ENCODE data around the gene SPP2. TPM values are rescaled to one million over a fixed set of nuclear protein-coding genes. Genes with fewer than 3 reads are reported as not detected.

SPP2 gene
- total and polyA plus RNA-seq, 2 donors (not counting 1 experiment from before 2014, with no cell fraction given): not detected

DNA sequence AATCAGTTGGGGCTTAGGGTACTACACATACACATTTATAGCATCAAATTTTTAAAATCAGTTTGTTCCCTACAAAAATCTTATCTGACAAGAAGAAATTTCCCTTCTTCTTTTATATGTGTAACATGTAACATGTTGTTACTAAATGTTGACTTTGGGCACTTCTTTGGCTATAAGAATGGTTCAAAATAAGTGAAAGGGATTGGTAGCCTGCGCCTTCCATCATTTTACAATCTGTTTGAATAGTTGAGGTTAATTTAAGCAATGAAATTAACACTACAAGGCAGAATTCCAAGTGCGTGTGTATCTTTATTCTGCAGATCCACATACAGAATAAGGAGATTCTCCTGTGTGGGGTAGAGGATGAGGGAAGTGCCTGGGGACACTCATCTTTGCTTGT, 30.2 kb upstream of the SPP2 start:
- DNase-seq (ENCODE audit: low read depth in 2 of 2): no peak
- no peak overlapping the region for H3K27ac ChIP-seq (ENCODE audit: insufficient read depth, low read length)
- H4K20me1 ChIP-seq (ENCODE audit: control insufficient read depth, extremely low read depth, insufficient read depth, low read length): no peaks in the 10 kb centered on the region
- H3K4me2 ChIP-seq (ENCODE audit: extremely low read depth, insufficient read depth, low read length): no peak overlapping the region
- H3K9me3 ChIP-seq (ENCODE audit: control insufficient read depth, insufficient read depth, low read depth, low read length): no peaks in the 10 kb centered on the region
- peaks cover 3% of the 10 kb centered on the region for H3K27me3 ChIP-seq (ENCODE audit: control insufficient read depth, insufficient read depth, low read length)
- TF ChIP-seq CTCF (conservative IDR thresholded peaks at IDR 0.05 in 1 of 2, IDR thresholded peaks at IDR 0.05 in 1 of 2; ENCODE audit: low read depth in 1 of 2, low read length in 2 of 2): no peak
- TF ChIP-seq EZH2 (IDR thresholded peaks at IDR 0.05; ENCODE audit: low read length, missing control alignments): no peak
- H3K36me3 ChIP-seq (ENCODE audit: control insufficient read depth, insufficient read depth, low read length): no peaks in the 10 kb centered on the region
- H3K79me2 ChIP-seq (ENCODE audit: control insufficient read depth, insufficient read depth, low read length): no peaks in the 10 kb centered on the region
- no peak overlapping the region for H3K4me3 ChIP-seq (replicated peaks in 1 of 4; ENCODE audit: control extremely low read depth in 1 of 4, insufficient read depth in 1 of 4, low read depth in 3 of 4, low read length in 4 of 4)
- H3K9ac ChIP-seq (ENCODE audit: insufficient read depth, low read length): no peak overlapping the region
- H3K4me1 ChIP-seq (ENCODE audit: control insufficient read depth, extremely low read depth, insufficient read depth, low read length): peaks cover 2% of the 10 kb centered on the region
- no peak overlapping the region for H2AFZ ChIP-seq (ENCODE audit: low read length)

DNA sequence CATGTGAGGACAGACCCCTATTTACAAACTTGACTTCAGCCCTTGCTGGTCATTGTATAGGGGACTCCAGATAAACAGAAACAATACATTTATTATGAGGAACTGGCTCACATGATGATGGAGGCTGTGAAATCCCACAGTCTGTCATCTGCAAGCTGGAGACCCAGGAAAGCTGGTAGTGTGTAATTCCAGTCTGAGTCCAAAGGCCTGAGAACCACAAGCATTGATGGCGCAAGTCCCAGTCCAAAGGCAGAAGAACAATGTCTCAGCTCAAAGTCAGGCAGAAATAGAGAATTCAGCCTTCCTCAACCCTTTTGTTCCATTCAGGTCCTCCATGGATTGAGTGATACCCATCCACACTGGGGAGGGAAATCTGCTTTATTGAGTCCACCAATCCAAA, 28.1 kb upstream of the SPP2 start:
- TF ChIP-seq EZH2 (IDR thresholded peaks at IDR 0.05; ENCODE audit: low read length, missing control alignments): no peak
- no peak for TF ChIP-seq CTCF (conservative IDR thresholded peaks at IDR 0.05 in 1 of 2, IDR thresholded peaks at IDR 0.05 in 1 of 2; ENCODE audit: low read depth in 1 of 2, low read length in 2 of 2)
- H3K9me3 ChIP-seq (ENCODE audit: control insufficient read depth, insufficient read depth, low read depth, low read length): no peaks in the 10 kb centered on the region
- no peak overlapping the region for H3K9ac ChIP-seq (ENCODE audit: insufficient read depth, low read length)
- H3K36me3 ChIP-seq (ENCODE audit: control insufficient read depth, insufficient read depth, low read length): no peaks in the 10 kb centered on the region
- no peak overlapping the region for H3K27ac ChIP-seq (ENCODE audit: insufficient read depth, low read length)
- peak in 1 of 2 donors; percentile 26 for DNase-seq (ENCODE audit: low read depth in 2 of 2)
- H3K4me3 ChIP-seq (replicated peaks in 1 of 4; ENCODE audit: control extremely low read depth in 1 of 4, insufficient read depth in 1 of 4, low read depth in 3 of 4, low read length in 4 of 4): no peak overlapping the region
- H4K20me1 ChIP-seq (ENCODE audit: control insufficient read depth, extremely low read depth, insufficient read depth, low read length): no peaks in the 10 kb centered on the region
- peaks cover 2% of the 10 kb centered on the region for H3K4me1 ChIP-seq (ENCODE audit: control insufficient read depth, extremely low read depth, insufficient read depth, low read length)
- H2AFZ ChIP-seq (ENCODE audit: low read length): no peak overlapping the region
- H3K27me3 ChIP-seq (ENCODE audit: control insufficient read depth, insufficient read depth, low read length): no peaks in the 10 kb centered on the region
- no peak overlapping the region for H3K4me2 ChIP-seq (ENCODE audit: extremely low read depth, insufficient read depth, low read length)
- H3K79me2 ChIP-seq (ENCODE audit: control insufficient read depth, insufficient read depth, low read length): no peaks in the 10 kb centered on the region

DNA sequence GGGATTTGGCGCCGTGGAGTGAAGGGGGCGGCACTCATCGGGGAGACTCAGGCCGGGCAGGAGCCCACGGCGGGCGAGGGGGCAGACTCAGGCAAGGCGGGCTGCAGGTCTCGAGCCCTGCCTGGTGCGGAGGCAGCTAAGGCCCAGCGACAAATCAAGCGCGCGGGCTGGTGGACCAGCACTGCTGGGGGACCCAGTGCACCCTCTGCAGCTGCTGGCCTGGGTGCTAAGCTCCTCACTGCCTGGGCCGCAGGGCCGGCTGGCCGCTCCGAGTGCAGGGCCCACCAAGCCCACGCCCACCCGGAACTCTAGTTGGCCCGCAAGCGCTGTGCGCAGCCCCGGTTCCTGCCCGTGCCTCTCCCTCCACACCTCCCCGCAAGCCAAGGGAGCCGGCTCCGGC, 26.2 kb upstream of the SPP2 start:
- no peaks in the 10 kb centered on the region for H3K27me3 ChIP-seq (ENCODE audit: control insufficient read depth, insufficient read depth, low read length)
- H3K9me3 ChIP-seq (ENCODE audit: control insufficient read depth, insufficient read depth, low read depth, low read length): no peaks in the 10 kb centered on the region
- no peak overlapping the region for H3K27ac ChIP-seq (ENCODE audit: insufficient read depth, low read length)
- no peak overlapping the region for H3K4me2 ChIP-seq (ENCODE audit: extremely low read depth, insufficient read depth, low read length)
- H3K4me1 ChIP-seq (ENCODE audit: control insufficient read depth, extremely low read depth, insufficient read depth, low read length): peaks cover 2% of the 10 kb centered on the region
- H4K20me1 ChIP-seq (ENCODE audit: control insufficient read depth, extremely low read depth, insufficient read depth, low read length): no peaks in the 10 kb centered on the region
- no peak for TF ChIP-seq CTCF (conservative IDR thresholded peaks at IDR 0.05 in 1 of 2, IDR thresholded peaks at IDR 0.05 in 1 of 2; ENCODE audit: low read depth in 1 of 2, low read length in 2 of 2)
- H3K9ac ChIP-seq (ENCODE audit: insufficient read depth, low read length): no peak overlapping the region
- H3K4me3 ChIP-seq (replicated peaks in 1 of 4; ENCODE audit: control extremely low read depth in 1 of 4, insufficient read depth in 1 of 4, low read depth in 3 of 4, low read length in 4 of 4): no peak overlapping the region
- H2AFZ ChIP-seq (ENCODE audit: low read length): no peak overlapping the region
- no peaks in the 10 kb centered on the region for H3K36me3 ChIP-seq (ENCODE audit: control insufficient read depth, insufficient read depth, low read length)
- H3K79me2 ChIP-seq (ENCODE audit: control insufficient read depth, insufficient read depth, low read length): no peaks in the 10 kb centered on the region
- DNase-seq (ENCODE audit: low read depth in 2 of 2): no peak

Measured in fibroblast of lung (primary cell).